IMR-90 (cell line): ENCODE data around the gene ARPC4. TPM values are rescaled to one million over a fixed set of nuclear protein-coding genes. Genes with fewer than 3 reads are reported as not detected.

Source experiments
- ATAC-seq: fragments of 200-7000 bp; cut with Tn5 transposase; 2 replicates; pipeline ENCODE4 v1.9.1; 2020; ENCODE audit warnings: low read depth, mild to moderate bottlenecking, moderate library complexity
- BruUV-seq: library from RNA; stranded (reverse); fragments of 400-500 nt; replicated peaks from 2 replicates; lab custom pipeline; 2021; lab: Mats Ljungman, UMichigan
- CTCF ChIA-PET: fragments of 300-600 bp; formaldehyde crosslinking; extraction: SDS; loops from one replicate; lab custom pipeline; 2021; ENCODE audit warnings: antibody characterized with exemption; lab: Yijun Ruan, JAX
- POLR2A ChIA-PET: fragments of 300-600 bp; sonication (Branson Sonifier 250); formaldehyde crosslinking; loops from one replicate; lab custom pipeline; 2022; ENCODE audit warnings: antibody characterized with exemption; ENCODE audit not compliant: unreplicated experiment; lab: Charles Lee
- DNase-seq: peaks from one replicate; pipeline ENCODE4 v3.0.0; 2013
- H2AFZ ChIP-seq: replicated peaks from 2 replicates; pipeline ENCODE3; 2013; ENCODE audit warnings: low read length, mild to moderate bottlenecking; ENCODE audit not compliant: poor library complexity
- H2AK5ac ChIP-seq: 2 replicates; pipeline ENCODE4 v1.6.1; 2013; ENCODE audit warnings: low read depth, low read length, inconsistent platforms
- H2AK9ac ChIP-seq: replicated peaks from 2 replicates; pipeline ENCODE3; 2013; ENCODE audit warnings: mild to moderate bottlenecking, low read depth, low read length, moderate library complexity; ENCODE audit not compliant: poor library complexity
- H2BK120ac ChIP-seq: 2 replicates; pipeline ENCODE4 v1.6.1; 2013; ENCODE audit warnings: low read depth, low read length, inconsistent platforms
- H2BK15ac ChIP-seq: 3 replicates; pipeline ENCODE4 v1.6.1; 2013; ENCODE audit warnings: low read depth, low read length, inconsistent platforms
- H2BK20ac ChIP-seq: 2 replicates; pipeline ENCODE4 v1.6.1; 2013; ENCODE audit warnings: low read depth, mild to moderate bottlenecking, inconsistent platforms, low read length, moderate library complexity
- H2BK5ac ChIP-seq: 2 replicates; pipeline ENCODE4 v1.6.1; 2013; ENCODE audit warnings: mild to moderate bottlenecking, low read depth, low read length, inconsistent platforms; ENCODE audit not compliant: poor library complexity, severe bottlenecking
- H3K14ac ChIP-seq: replicated peaks from 2 replicates; pipeline ENCODE4 v1.6.1; 2013; ENCODE audit warnings: low read depth, low read length, inconsistent platforms
- H3K18ac ChIP-seq: 2 replicates; pipeline ENCODE4 v1.6.1; 2013; ENCODE audit warnings: low read depth, low read length, control low read depth
- H3K23ac ChIP-seq: 2 replicates; pipeline ENCODE4 v1.6.1; 2013; ENCODE audit warnings: low read depth, low read length, inconsistent platforms
- H3K27ac ChIP-seq: 2 replicates; pipeline ENCODE4 v1.5.1; 2013; ENCODE audit warnings: mild to moderate bottlenecking, control low read depth, low read length; ENCODE audit not compliant: insufficient read depth
- H3K27me3 ChIP-seq: 2 replicates; pipeline ENCODE4 v1.6.1; 2013; ENCODE audit warnings: low read length; ENCODE audit not compliant: control insufficient read depth, insufficient read depth
- H3K36me3 ChIP-seq: 2 replicates; pipeline ENCODE4 v1.6.1; 2013; ENCODE audit warnings: low read length, mixed read lengths; ENCODE audit not compliant: control insufficient read depth, insufficient read depth
- H3K4ac ChIP-seq: 2 replicates; pipeline ENCODE4 v1.6.1; 2013; ENCODE audit warnings: low read depth, low read length, inconsistent platforms
- H3K4me1 ChIP-seq: 2 replicates; pipeline ENCODE4 v1.6.1; 2013; ENCODE audit warnings: low read length, mixed read lengths; ENCODE audit not compliant: control insufficient read depth, insufficient read depth
- H3K4me2 ChIP-seq: 2 replicates; pipeline ENCODE4 v1.6.1; 2013; ENCODE audit warnings: low read depth, mild to moderate bottlenecking, control low read depth, low read length, moderate library complexity
- H3K4me3 ChIP-seq: 2 replicates; pipeline ENCODE4 v1.5.1; 2013; ENCODE audit warnings: low read depth, mild to moderate bottlenecking, control low read depth, low read length, moderate library complexity; ENCODE audit not compliant: insufficient read depth
- H3K56ac ChIP-seq: 2 replicates; pipeline ENCODE4 v1.6.1; 2013; ENCODE audit warnings: low read length, inconsistent platforms; ENCODE audit not compliant: insufficient read depth; ENCODE audit errors: extremely low read depth
- H3K79me1 ChIP-seq, 2 experiments: 2 replicates each; pipeline ENCODE4 v1.6.1; 2013; ENCODE audit warnings: low read length in 2 of 2, inconsistent platforms in 1 of 2, low read depth in 1 of 2
- H3K9ac ChIP-seq: 2 replicates; pipeline ENCODE4 v1.6.1; 2013; ENCODE audit warnings: low read depth, low read length, control low read depth
- H3K9me1 ChIP-seq: 2 replicates; pipeline ENCODE4 v1.6.1; 2013; ENCODE audit warnings: low read length, inconsistent platforms; ENCODE audit not compliant: insufficient read depth
- H3K9me3 ChIP-seq: 2 replicates; pipeline ENCODE4 v1.6.1; 2013; ENCODE audit warnings: low read length; ENCODE audit not compliant: control insufficient read depth, insufficient read depth
- H4K20me1 ChIP-seq: 2 replicates; pipeline ENCODE4 v1.6.1; 2013; ENCODE audit warnings: low read length, inconsistent platforms; ENCODE audit not compliant: insufficient read depth
- H4K5ac ChIP-seq: 2 replicates; pipeline ENCODE4 v1.6.1; 2013; ENCODE audit warnings: mild to moderate bottlenecking, low read depth, low read length, control low read depth
- H4K8ac ChIP-seq, 2 experiments: 2 replicates each; pipeline ENCODE4 v1.6.1; 2013; ENCODE audit warnings: low read depth in 2 of 2, low read length in 2 of 2, control low read depth in 1 of 2, inconsistent platforms in 1 of 2
- H4K91ac ChIP-seq: 2 replicates; pipeline ENCODE4 v1.6.1; 2013; ENCODE audit warnings: low read depth, low read length, inconsistent platforms; ENCODE audit not compliant: insufficient read depth
- CHD1 ChIP-seq: IDR thresholded peaks from 2 replicates; pipeline ENCODE4 v1.6.1; 2012; ENCODE audit warnings: low read depth, low read length, improper control_type of control experiment
- CTCF ChIP-seq: conservative IDR thresholded peaks from 2 replicates; pipeline ENCODE4 v1.5.1; 2012; ENCODE audit warnings: mild to moderate bottlenecking, low read depth, low read length, improper control_type of control experiment
- ELK1 ChIP-seq: fragments of 150-350 bp; IDR thresholded peaks from 2 replicates; pipeline ENCODE4 v1.6.1; 2016; ENCODE audit warnings: low read depth, mild to moderate bottlenecking, low read length, moderate library complexity, borderline replicate concordance
- FOS ChIP-seq: fragments of 150-350 bp; IDR thresholded peaks from 2 replicates; pipeline ENCODE4 v1.6.1; 2016; ENCODE audit warnings: low read depth, low read length
- MAZ ChIP-seq: IDR thresholded peaks from 2 replicates; pipeline ENCODE4 v1.6.1; 2012; ENCODE audit warnings: low read depth, mild to moderate bottlenecking, low read length, improper control_type of control experiment, moderate library complexity, borderline replicate concordance
- MXI1 ChIP-seq: IDR thresholded peaks from 2 replicates; pipeline ENCODE4 v1.6.1; 2012; ENCODE audit warnings: low read depth, mild to moderate bottlenecking, low read length, moderate library complexity, borderline replicate concordance
- NFE2L2 ChIP-seq: fragments of 150-350 bp; IDR thresholded peaks from 2 replicates; pipeline ENCODE4 v1.6.1; 2016; ENCODE audit warnings: low read depth, mild to moderate bottlenecking, low read length
- RFX5 ChIP-seq: IDR thresholded peaks from 2 replicates; pipeline ENCODE4 v1.8.0; 2012; ENCODE audit warnings: low read depth, mild to moderate bottlenecking, low read length, moderate library complexity
- SMC3 ChIP-seq: fragments of 150-350 bp; IDR thresholded peaks from 2 replicates; pipeline ENCODE4 v1.6.1; 2016; ENCODE audit warnings: low read depth, mild to moderate bottlenecking, antibody characterized with exemption, low read length, moderate library complexity
- WGBS, 2 experiments: methylation state at CpG; one replicate each; pipeline versions ENCODE4 v1.1.5 to v1.1.7; 2013; ENCODE audit warnings: missing lambda C conversion rate in 2 of 2; ENCODE audit not compliant: insufficient read length in 1 of 2; ENCODE audit errors: extremely low coverage in 2 of 2; 5-methylcytosine and 5-hydroxymethylcytosine counted together
- dilution Hi-C: fragments of 300-500 bp; cut with HindIII; formaldehyde crosslinking; loops from one replicate; pipeline ENCODE4 v1.14.3; 2018; ENCODE audit warnings: low sequenced_read_pairs; ENCODE audit not compliant: unreplicated experiment
- in situ Hi-C: fragments of 300-500 bp; cut with MboI; formaldehyde crosslinking; loops from 3 replicates; pipeline ENCODE4 v1.14.3; 2019; ENCODE audit warnings: low sequenced_read_pairs, inconsistent platforms, mixed read lengths
- intact Hi-C: fragments of 100-400 bp; cut with micrococcal nuclease; formaldehyde crosslinking; loops from 2 replicates; pipeline ENCODE4 v1.10.0; 2022
- polyA plus RNA-seq, 3 experiments: library from polyadenylated mRNA; depleted of rRNA; stranded (reverse); fragments of >200 nt; gene quantifications; 2 replicates each; pipeline ENCODE4 v1.2.3, GENCODE V29; 2012; ENCODE audit warnings: low replicate concordance in 1 of 3
- total RNA-seq: library from RNA; depleted of rRNA; stranded (reverse); fragments of >200 nt; gene quantifications from 2 replicates; pipeline ENCODE4 v1.2.3, GENCODE V29; 2012

Gene ARPC4
- total and polyA plus RNA-seq, 2 of the 4 experiments (the other 2 are of a cell fraction), result 188 to 383 TPM

GRCh38 chr3:9826815-9827573 lies 34.1 kb downstream of the ARPC4 start:
- H3K56ac ChIP-seq, result no peak overlapping the region
- no peak overlapping the region for H3K4me3 ChIP-seq
- POLR2A ChIA-PET, result no interaction called here
- TF ChIP-seq ELK1, result no peak
- no peak for TF ChIP-seq MAZ
- TF ChIP-seq RFX5, result no peak
- TF ChIP-seq SMC3, result 0 out of 2 replicates have a peak, but pooled peaks have one; percentile 5
- no peak for TF ChIP-seq NFE2L2
- no peak for TF ChIP-seq FOS
- peak; percentile 13; the same call in 1 of the 2 replicates for TF ChIP-seq CTCF
- no peak for TF ChIP-seq CHD1
- TF ChIP-seq MXI1, result no peak
- CTCF ChIA-PET, result no interaction called here
- no peaks in the 10 kb centered on the region for H3K9me3 ChIP-seq
- no peak overlapping the region for H3K27ac ChIP-seq
- no peak overlapping the region for H2BK5ac ChIP-seq
- H3K14ac ChIP-seq, result no peak overlapping the region
- no TSS peak for BruUV-seq
- in situ Hi-C loops, result no loop called here
- peak; percentile 37; the same call in 1 of the 2 replicates for ATAC-seq
- H2BK15ac ChIP-seq, result no peak overlapping the region
- H4K20me1 ChIP-seq, result no peaks in the 10 kb centered on the region
- peak overlapping the region; percentile 55 for H2AK9ac ChIP-seq
- H2BK120ac ChIP-seq, result no peak overlapping the region
- 0 out of 2 replicates have a peak, but pooled peaks cover 3% of the 10 kb centered on the region for H3K9me1 ChIP-seq
- 65% methylated on average over 3 of the region's 20 CpGs; no CpG with 5 or more reads in 1 of the 2 experiments for WGBS, 2 experiments
- no peak overlapping the region for H2AK5ac ChIP-seq
- no peak overlapping the region for H3K18ac ChIP-seq
- H3K4me2 ChIP-seq, result no peak overlapping the region
- no peak overlapping the region for H3K9ac ChIP-seq
- intact Hi-C loops, result no loop called here
- no peaks in the 10 kb centered on the region for H3K79me1 ChIP-seq
- H3K4me1 ChIP-seq, result no peaks in the 10 kb centered on the region
- H3K4ac ChIP-seq, result no peak overlapping the region
- H4K91ac ChIP-seq, result no peak overlapping the region
- H3K36me3 ChIP-seq, result peaks cover 20% of the 10 kb centered on the region
- dilution Hi-C loops, result no loop called here
- no peak overlapping the region for H4K5ac ChIP-seq
- H2AFZ ChIP-seq, result peak overlapping the region; percentile 51
- H4K8ac ChIP-seq, result no peak overlapping the region
- H3K27me3 ChIP-seq, result no peaks in the 10 kb centered on the region
- DNase-seq, result no peak
- no peak overlapping the region for H3K23ac ChIP-seq
- no peak overlapping the region for H2BK20ac ChIP-seq
